Keratinocyte (primary cell): ENCODE results near the gene OGDH. TPM values are rescaled to one million over a fixed set of nuclear protein-coding genes. Genes with fewer than 3 reads are reported as not detected.

ENCODE experiments used
- DNase-seq: peaks from one replicate; pipeline ENCODE4 v3.0.0-alpha.2; 2011; ENCODE audit warnings: low read depth, missing footprints, low spot score
- FAIRE-seq: peaks from 2 replicates; lab custom pipeline; 2011; peaks lifted over from hg19 to GRCh38; lab: Jason Lieb, UNC
- H2AFZ ChIP-seq: 2 replicates; pipeline ENCODE4 v1.6.0; 2012; ENCODE audit warnings: low read length, control low read depth, inconsistent platforms; ENCODE audit not compliant: control insufficient read depth
- H3K27ac ChIP-seq: 2 replicates; pipeline ENCODE4 v1.5.1; 2011; ENCODE audit warnings: low read length; ENCODE audit not compliant: control insufficient read depth, insufficient read depth
- H3K27me3 ChIP-seq: 3 replicates; pipeline ENCODE4 v1.6.0; 2011; ENCODE audit warnings: low read length; ENCODE audit not compliant: control insufficient read depth, insufficient read depth; ENCODE audit errors: extremely low read depth
- H3K36me3 ChIP-seq, 2 experiments: 2 replicates in 1 of 2; 3 replicates in 1 of 2; pipeline ENCODE4 v1.5.1; 2011; ENCODE audit warnings: low read length in 2 of 2, mild to moderate bottlenecking in 1 of 2; ENCODE audit not compliant: control insufficient read depth in 2 of 2, insufficient read depth in 2 of 2; ENCODE audit errors: extremely low read depth in 1 of 2
- H3K4me1 ChIP-seq: 3 replicates; pipeline ENCODE4 v1.5.1; 2011; ENCODE audit warnings: low read length; ENCODE audit not compliant: control insufficient read depth, insufficient read depth; ENCODE audit errors: extremely low read depth
- H3K4me2 ChIP-seq: 3 replicates; pipeline ENCODE4 v1.6.0; 2011; ENCODE audit warnings: low read depth, low read length; ENCODE audit not compliant: control insufficient read depth, insufficient read depth; ENCODE audit errors: extremely low read depth
- H3K4me3 ChIP-seq, 3 experiments: fragments of 200-600 bp in 1 of 3; sonication (generic) in 1 of 3; 2 replicates in 2 of 3; 3 replicates in 1 of 3; pipeline ENCODE4 v1.5.1; 2011 to 2016; ENCODE audit warnings: low read length in 3 of 3, mild to moderate bottlenecking in 3 of 3, control low read depth in 2 of 3, inconsistent platforms in 1 of 3, low read depth in 1 of 3, mixed read lengths in 1 of 3, mixed run types in 1 of 3, moderate library complexity in 1 of 3; ENCODE audit not compliant: control insufficient read depth in 2 of 3, insufficient read depth in 2 of 3; ENCODE audit errors: extremely low read depth in 1 of 3
- H3K79me2 ChIP-seq: 2 replicates; pipeline ENCODE4 v1.6.0; 2012; ENCODE audit warnings: low read length; ENCODE audit not compliant: control insufficient read depth, insufficient read depth
- H3K9ac ChIP-seq: 3 replicates; pipeline ENCODE4 v1.6.0; 2011; ENCODE audit warnings: low read length; ENCODE audit not compliant: control insufficient read depth, insufficient read depth; ENCODE audit errors: extremely low read depth
- H3K9me1 ChIP-seq: 3 replicates; pipeline ENCODE4 v1.6.0; 2011; ENCODE audit warnings: low read length; ENCODE audit not compliant: control insufficient read depth, insufficient read depth; ENCODE audit errors: extremely low read depth
- H3K9me3 ChIP-seq: 2 replicates; pipeline ENCODE4 v1.5.1; 2012; ENCODE audit warnings: low read depth, low read length; ENCODE audit not compliant: control insufficient read depth
- H4K20me1 ChIP-seq: 3 replicates; pipeline ENCODE4 v1.6.0; 2011; ENCODE audit warnings: low read length; ENCODE audit not compliant: control insufficient read depth, insufficient read depth; ENCODE audit errors: extremely low read depth
- CTCF ChIP-seq, 3 experiments: IDR thresholded peaks in 1 of 3; conservative IDR thresholded peaks in 1 of 3; optimal IDR thresholded peaks in 1 of 3; 2 replicates in 2 of 3; 3 replicates in 1 of 3; pipeline versions ENCODE3 to v1.5.1; 2011; ENCODE audit warnings: low read length in 3 of 3, mild to moderate bottlenecking in 3 of 3, moderate library complexity in 2 of 3, control low read depth in 1 of 3, inconsistent platforms in 1 of 3; ENCODE audit not compliant: insufficient read depth in 2 of 3; ENCODE audit errors: extremely low read depth in 1 of 3
- EZH2 ChIP-seq: IDR thresholded peaks from one replicate; pipeline ENCODE4 v1.6.1; 2012; ENCODE audit warnings: inconsistent platforms, mild to moderate bottlenecking, low read length, moderate library complexity
- dilution Hi-C: fragments of 300-500 bp; cut with MboI; formaldehyde crosslinking; loops from one replicate; pipeline ENCODE4 v1.7.0; 2020; ENCODE audit warnings: low sequenced_read_pairs; ENCODE audit not compliant: extremely low pct_ligation_motif_present
- polyA plus RNA-seq, 5 experiments: library from polyadenylated mRNA; depleted of rRNA in 3 of 5; stranded (reverse) in 3 of 5; stranded (forward) in 1 of 5; unstranded in 1 of 5; fragments of >200 nt; gene quantifications; 1 replicate in 1 of 5; 2 replicates in 3 of 5; 3 replicates in 1 of 5; pipeline versions ENCODE4 v1.2.1 to v1.2.3, GENCODE V29; 2011 to 2012; ENCODE audit warnings: missing spikeins in 2 of 5, low read depth in 1 of 5, low replicate concordance in 1 of 5

OGDH gene
- polyA plus RNA-seq, 1 donor (not counting 4 experiments of a cell fraction or from before 2014, with no cell fraction given), result 46.4 TPM

- no peaks in the 10 kb centered on the region for H4K20me1 ChIP-seq
- H3K4me1 ChIP-seq, result peaks cover 34% of the 10 kb centered on the region
- FAIRE-seq (no peak), DNase-seq (no peak)
- dilution Hi-C loops, result no loop called here
- no peaks in the 10 kb centered on the region for H3K9me1 ChIP-seq
- no peak overlapping the region for H2AFZ ChIP-seq
- peak overlapping the region; percentile 24 for H3K27ac ChIP-seq
- H3K9me3 ChIP-seq, result no peaks in the 10 kb centered on the region
- H3K27me3 ChIP-seq, result no peaks in the 10 kb centered on the region
- no peak overlapping the region for H3K4me3 ChIP-seq
- no peak for TF ChIP-seq EZH2
- H3K9ac ChIP-seq, result no peak overlapping the region
- H3K4me2 ChIP-seq, result no peak overlapping the region
- H3K36me3 ChIP-seq, result peaks cover 7 to 18% of the 10 kb centered on the region in 2 experiments
- peaks cover 93% of the 10 kb centered on the region for H3K79me2 ChIP-seq
Observed at GRCh38 chr7:44621034-44621749, 14.8 kb downstream of the OGDH start.

GRCh38 chr7:44621750-44622103 lies 15.3 kb downstream of the OGDH start:
- H3K79me2 ChIP-seq, result peaks cover 94% of the 10 kb centered on the region
- no peak overlapping the region for H3K4me2 ChIP-seq
- DNase-seq (no peak), FAIRE-seq (no peak)
- TF ChIP-seq EZH2 (no peak), CTCF (optimal IDR thresholded peaks at IDR 0.05 in 1 of 3, IDR thresholded peaks at IDR 0.05 in 1 of 3, conservative IDR thresholded peaks at IDR 0.05 in 1 of 3; ENCODE audit: extremely low read depth in 1 of 3, insufficient read depth in 2 of 3, low read length in 3 of 3) (no peak)
- H3K9me1 ChIP-seq, result no peaks in the 10 kb centered on the region
- no peaks in the 10 kb centered on the region for H3K9me3 ChIP-seq
- no peak overlapping the region for H2AFZ ChIP-seq
- H3K4me3 ChIP-seq, result no peak overlapping the region
- no peaks in the 10 kb centered on the region for H4K20me1 ChIP-seq
- H3K36me3 ChIP-seq, result peaks cover 12 to 21% of the 10 kb centered on the region in 2 experiments
- H3K9ac ChIP-seq, result no peak overlapping the region
- H3K27ac ChIP-seq, result no peak overlapping the region
- H3K27me3 ChIP-seq, result no peaks in the 10 kb centered on the region
- H3K4me1 ChIP-seq, result peaks cover 34% of the 10 kb centered on the region
- dilution Hi-C loops, result no loop called here
